HCT116 (cell line): ENCODE measurements around the gene LDLR. TPM values are rescaled to one million over a fixed set of nuclear protein-coding genes. Genes with fewer than 3 reads are reported as not detected.

ENCODE experiments used
- ATAC-seq: fragments of 200-7000 bp; cut with Tn5 transposase; 2 replicates; pipeline ENCODE4 v1.9.1; 2020; ENCODE audit warnings: mild to moderate bottlenecking, moderate library complexity
- BruUV-seq: library from RNA; stranded (reverse); fragments of 400-500 nt; replicated peaks from 2 replicates; lab custom pipeline; 2021; lab: Mats Ljungman, UMichigan
- CTCF ChIA-PET: fragments of 300-600 bp; sonication (Branson Sonifier 250); formaldehyde crosslinking; loops from one replicate; lab custom pipeline; 2021; ENCODE audit warnings: antibody characterized with exemption; lab: Charles Lee
- POLR2A ChIA-PET: fragments of 300-600, 350-600 bp; sonication (Branson Sonifier 250); formaldehyde crosslinking; loops from one replicate; lab custom pipeline; 2021; ENCODE audit warnings: antibody characterized with exemption; lab: Charles Lee
- RAD21 ChIA-PET, 2 experiments: fragments of 300-600 bp; sonication (Branson Sonifier 250); formaldehyde crosslinking; loops; one replicate each; lab custom pipeline; 2023; ENCODE audit warnings: low total read pairs in 2 of 2; ENCODE audit not compliant: uncharacterized antibody in 2 of 2, unreplicated experiment in 2 of 2, low non-redundant PET in 1 of 2; lab: Charles Lee
- DNase-seq: peaks from one replicate; pipeline ENCODE4 v3.0.0-alpha.2; 2010; ENCODE audit warnings: low read depth, low spot score
- H2AFZ ChIP-seq: fragments of 200-600 bp; shearing (Covaris generic), sonication (generic); 2 replicates; pipeline ENCODE4 v1.6.1; 2017; ENCODE audit warnings: low read depth, mixed run types, mixed read lengths, antibody characterized with exemption, low read length; ENCODE audit not compliant: poor library complexity, severe bottlenecking
- H3K27ac ChIP-seq: 2 replicates; pipeline ENCODE4 v1.5.1; 2012; ENCODE audit warnings: low read depth, low read length
- H3K27me3 ChIP-seq: fragments of 200-600 bp; sonication (generic); 2 replicates; pipeline ENCODE4 v1.6.1; 2016; ENCODE audit warnings: mixed run types, low read length, mixed read lengths; ENCODE audit not compliant: insufficient read depth
- H3K36me3 ChIP-seq, 2 experiments: fragments of 200-500 bp in 1 of 2; fragments of 200-600 bp in 1 of 2; sonication (Bioruptor generic) in 1 of 2; sonication (generic) in 1 of 2; 2 replicates each; pipeline versions ENCODE4 v1.5.1 to v1.6.1; 2014 to 2016; ENCODE audit warnings: low read length in 2 of 2, inconsistent platforms in 1 of 2, mixed read lengths in 1 of 2, mixed run types in 1 of 2; ENCODE audit not compliant: insufficient read depth in 2 of 2, control insufficient read depth in 1 of 2
- H3K4me1 ChIP-seq, 2 experiments: fragments of 200-600 bp in 1 of 2; sonication (generic) in 1 of 2; 2 replicates each; pipeline versions ENCODE4 v1.5.1 to v1.6.1; 2012 to 2017; ENCODE audit warnings: low read length in 2 of 2, inconsistent platforms in 1 of 2, mild to moderate bottlenecking in 1 of 2, mixed read lengths in 1 of 2, mixed run types in 1 of 2, moderate library complexity in 1 of 2; ENCODE audit not compliant: insufficient read depth in 2 of 2, control insufficient read depth in 1 of 2
- H3K4me2 ChIP-seq: fragments of 200-600 bp; sonication (generic); 2 replicates; pipeline ENCODE4 v1.6.1; 2017; ENCODE audit warnings: mixed run types, low read length, mixed read lengths
- H3K4me3 ChIP-seq, 2 experiments: fragments of 200-600 bp in 1 of 2; sonication (generic) in 1 of 2; replicated peaks in 1 of 2; 2 replicates each; pipeline ENCODE4 v1.5.1; 2011 to 2016; ENCODE audit warnings: low read length in 2 of 2, control low read depth in 1 of 2, low read depth in 1 of 2, mild to moderate bottlenecking in 1 of 2, mixed read lengths in 1 of 2, mixed run types in 1 of 2
- H3K79me2 ChIP-seq: fragments of 200-600 bp; sonication (generic); 2 replicates; pipeline ENCODE4 v1.6.1; 2017; ENCODE audit warnings: mild to moderate bottlenecking, mixed run types, low read length, moderate library complexity, mixed read lengths; ENCODE audit not compliant: insufficient read depth
- H3K9ac ChIP-seq: fragments of 200-600 bp; sonication (generic); 2 replicates; pipeline ENCODE4 v1.6.1; 2016; ENCODE audit warnings: low read length, mixed read lengths
- H3K9me2 ChIP-seq: fragments of 200-600 bp; sonication (generic), shearing (Covaris generic); 2 replicates; pipeline ENCODE4 v1.6.1; 2017; ENCODE audit warnings: mixed run types, mild to moderate bottlenecking, moderate library complexity; ENCODE audit not compliant: insufficient read depth
- H3K9me3 ChIP-seq, 2 experiments: fragments of 200-500 bp in 1 of 2; fragments of 200-600 bp in 1 of 2; sonication (Bioruptor generic) in 1 of 2; sonication (generic) in 1 of 2; 2 replicates each; pipeline ENCODE4 v1.6.1; 2014 to 2017; ENCODE audit warnings: low read length in 2 of 2, mixed read lengths in 2 of 2, inconsistent platforms in 1 of 2, low read depth in 1 of 2, mild to moderate bottlenecking in 1 of 2, mixed run types in 1 of 2, moderate library complexity in 1 of 2; ENCODE audit not compliant: control insufficient read depth in 1 of 2, insufficient read depth in 1 of 2
- H4K20me1 ChIP-seq: fragments of 200-600 bp; sonication (generic), shearing (Covaris generic); 2 replicates; pipeline ENCODE4 v1.6.1; 2017; ENCODE audit warnings: mixed run types, mild to moderate bottlenecking, moderate library complexity; ENCODE audit not compliant: insufficient read depth
- ATF3 ChIP-seq: IDR thresholded peaks from 2 replicates; pipeline ENCODE4 v1.6.1; 2012
- CTCF ChIP-seq, 3 experiments: fragments of 200-600 bp in 1 of 3; sonication (generic) in 1 of 3; IDR thresholded peaks in 2 of 3; conservative IDR thresholded peaks in 1 of 3; 2 replicates each; pipeline ENCODE4 v1.5.1; 2012 to 2017; ENCODE audit warnings: low read depth in 2 of 3, low read length in 2 of 3, antibody characterized with exemption in 1 of 3, borderline replicate concordance in 1 of 3, control low read depth in 1 of 3, mild to moderate bottlenecking in 1 of 3, mixed read lengths in 1 of 3, mixed run types in 1 of 3, moderate library complexity in 1 of 3; ENCODE audit not compliant: insufficient read depth in 1 of 3
- EGR1 ChIP-seq: IDR thresholded peaks from 2 replicates; pipeline ENCODE4 v1.6.1; 2012; ENCODE audit warnings: low read depth
- ELF1 ChIP-seq: IDR thresholded peaks from 2 replicates; pipeline ENCODE4 v1.6.1; 2012; ENCODE audit warnings: low read depth, borderline replicate concordance
- JUND ChIP-seq: IDR thresholded peaks from 2 replicates; pipeline ENCODE4 v1.6.1; 2012
- POLR2AphosphoS5 ChIP-seq: IDR thresholded peaks from 2 replicates; pipeline ENCODE4 v1.6.1; 2011; ENCODE audit warnings: mild to moderate bottlenecking, low read depth, low read length, moderate library complexity
- REST ChIP-seq: IDR thresholded peaks from 2 replicates; pipeline ENCODE4 v1.6.1; 2012; ENCODE audit warnings: low read depth
- TCF7L2 ChIP-seq: IDR thresholded peaks from 2 replicates; pipeline ENCODE4 v1.7.0; 2011; ENCODE audit warnings: borderline replicate concordance, inconsistent platforms; ENCODE audit not compliant: insufficient read depth, insufficient read length; ENCODE audit errors: extremely low read depth
- ZBTB33 ChIP-seq: IDR thresholded peaks from 2 replicates; pipeline ENCODE4 v1.6.1; 2011; ENCODE audit warnings: mild to moderate bottlenecking, low read length, moderate library complexity; ENCODE audit not compliant: insufficient replicate concordance; ENCODE audit errors: extremely low read depth
- ZFX ChIP-seq: fragments of 450-650 bp; IDR thresholded peaks from 2 replicates; pipeline ENCODE4 v1.6.1; 2017
- intact Hi-C: fragments of 100-400 bp; cut with micrococcal nuclease; formaldehyde crosslinking; loops from 2 replicates; pipeline ENCODE4 v1.10.0; 2022
- total RNA-seq: library from RNA; stranded (reverse); gene quantifications from one replicate; pipeline ENCODE4 v1.2.1, GENCODE V29; 2021; ENCODE audit not compliant: unreplicated experiment

Gene LDLR
- total RNA-seq, 1 experiment from 2014 or later, result 92.4 TPM

- peaks cover 0 to 13% of the 10 kb centered on the region in 2 experiments; a peak in 1 of 4 replicates for H3K36me3 ChIP-seq
- intact Hi-C loops, result no loop called here
- ChIA-PET RAD21 (no interaction called here), CTCF (no interaction called here), POLR2A (no interaction called here)
- TF ChIP-seq EGR1 (no peak), ZFX (no peak), ELF1 (no peak), REST (no peak), TCF7L2 (no peak), ZBTB33 (no peak), CTCF (IDR thresholded peaks at IDR 0.05 in 2 of 3, conservative IDR thresholded peaks at IDR 0.05 in 1 of 3; ENCODE audit: borderline replicate concordance in 1 of 3, insufficient read depth in 1 of 3, low read depth in 2 of 3, low read length in 2 of 3) (no peak), ATF3 (no peak), JUND (no peak), POLR2AphosphoS5 (no peak)
- peaks cover 41 to 45% of the 10 kb centered on the region in 2 experiments for H3K4me1 ChIP-seq
- no peaks in the 10 kb centered on the region for H3K9me2 ChIP-seq
- H4K20me1 ChIP-seq, result no peaks in the 10 kb centered on the region
- ATAC-seq, result no peak
- H3K4me3 ChIP-seq, result no peak overlapping the region
- TSS peak; percentile 37 for BruUV-seq
- peak overlapping the region; percentile 15; the same call in 1 of the 2 replicates for H3K4me2 ChIP-seq
- peak overlapping the region; percentile 34 for H3K27ac ChIP-seq
- H3K9me3 ChIP-seq, result no peaks in the 10 kb centered on the region
- no peak for DNase-seq
- H3K27me3 ChIP-seq, result no peaks in the 10 kb centered on the region
- H2AFZ ChIP-seq, result no peak overlapping the region
- H3K79me2 ChIP-seq, result peaks cover 53% of the 10 kb centered on the region
- H3K9ac ChIP-seq, result no peak overlapping the region
Observed at GRCh38 chr19:11152318-11153062, 63.2 kb downstream of the LDLR start.
